ENCODE measurements around the gene OLIG1.

Gene OLIG1

DNA sequence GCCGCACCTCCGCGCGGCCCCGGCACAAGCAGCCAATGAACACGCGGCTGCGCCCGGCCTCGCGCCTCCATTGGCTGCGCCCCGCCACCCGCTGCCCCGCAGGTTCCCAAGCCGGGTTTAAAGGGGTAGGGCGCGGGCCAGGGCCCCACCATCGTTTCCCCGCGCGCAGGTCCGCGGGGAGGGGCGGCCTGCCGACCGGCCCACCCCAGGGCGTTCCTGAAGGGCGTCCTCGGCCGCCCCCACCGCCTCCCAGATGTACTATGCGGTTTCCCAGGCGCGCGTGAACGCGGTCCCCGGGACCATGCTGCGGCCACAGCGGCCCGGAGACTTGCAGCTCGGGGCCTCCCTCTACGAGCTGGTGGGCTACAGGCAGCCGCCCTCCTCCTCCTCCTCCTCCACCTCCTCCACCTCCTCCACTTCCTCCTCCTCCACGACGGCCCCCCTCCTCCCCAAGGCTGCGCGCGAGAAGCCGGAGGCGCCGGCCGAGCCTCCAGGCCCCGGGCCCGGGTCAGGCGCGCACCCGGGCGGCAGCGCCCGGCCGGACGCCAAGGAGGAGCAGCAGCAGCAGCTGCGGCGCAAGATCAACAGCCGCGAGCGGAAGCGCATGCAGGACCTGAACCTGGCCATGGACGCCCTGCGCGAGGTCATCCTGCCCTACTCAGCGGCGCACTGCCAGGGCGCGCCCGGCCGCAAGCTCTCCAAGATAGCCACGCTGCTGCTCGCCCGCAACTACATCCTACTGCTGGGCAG, at the start of gene OLIG1:
OLIG1 (plus strand) TSS at position 148 of the 750 bp plus-strand sequence; CDS start at position 254, 106 bp downstream.
- DNase-seq (ENCODE audit: low spot score): peak; percentile 19

- DNase-seq (ENCODE audit: low spot score): no peak
These were observed 49.3 kb upstream of the OLIG1 start for GRCh38 chr21:33020558-33021100.

DNA sequence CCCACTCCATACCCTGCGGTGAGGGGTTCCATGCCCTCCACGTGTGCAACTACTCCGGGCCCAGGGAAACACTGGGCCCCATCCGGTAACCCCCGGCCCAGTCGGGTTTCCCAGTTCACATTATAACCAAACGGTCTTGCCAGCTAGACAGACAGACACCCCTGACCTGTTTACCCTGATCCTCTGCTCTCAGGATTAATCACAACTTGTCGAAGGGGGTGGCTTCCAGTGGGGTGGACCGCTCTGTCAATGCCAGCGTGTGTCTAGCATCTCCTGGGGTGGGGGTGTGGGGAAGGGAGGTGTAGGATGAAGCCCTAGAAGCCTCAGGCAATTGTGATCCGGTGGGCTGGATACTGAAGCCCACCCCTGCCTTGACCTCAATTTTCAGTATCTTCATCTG, 48.8 kb upstream of the OLIG1 start:
- DNase-seq (ENCODE audit: low spot score): no peak

GRCh38 chr21:33021667-33022066, 48.3 kb upstream of the OLIG1 start:
- DNase-seq (ENCODE audit: low spot score): no peak

DNA sequence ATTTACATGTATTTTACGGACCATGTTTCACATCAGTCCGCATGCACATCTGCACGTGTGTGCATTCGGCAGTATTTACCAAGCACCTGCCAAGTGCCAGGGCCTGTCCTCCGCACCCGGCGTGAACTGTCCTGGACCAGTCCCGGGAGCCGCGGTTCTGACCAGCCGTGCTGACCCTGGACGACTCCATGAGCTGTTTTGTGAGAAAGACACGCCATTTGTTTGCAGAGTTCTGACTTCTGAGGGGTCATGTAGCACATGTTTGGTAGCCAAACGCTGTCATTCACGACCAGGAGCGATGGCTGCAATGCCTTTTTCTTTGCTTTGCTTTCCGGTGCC, 47.5 kb upstream of the OLIG1 start:
- DNase-seq (ENCODE audit: low spot score): no peak

- no peak for DNase-seq (ENCODE audit: low spot score)
These were observed 46.9 kb upstream of the OLIG1 start for GRCh38 chr21:33022828-33023573.

- no peak for DNase-seq (ENCODE audit: low spot score)
These were observed 46.3 kb upstream of the OLIG1 start for GRCh38 chr21:33023574-33024200.

GRCh38 chr21:33024201-33025103, 45.5 kb upstream of the OLIG1 start:
- DNase-seq (ENCODE audit: low spot score): no peak

- no peak for DNase-seq (ENCODE audit: low spot score)
These were observed 44.8 kb upstream of the OLIG1 start for GRCh38 chr21:33025106-33025488.

- no peak for DNase-seq (ENCODE audit: low spot score)
These were observed 44.2 kb upstream of the OLIG1 start, which contains the start of gene OLIG2 for GRCh38 chr21:33025489-33026442. Gene OLIG2, plus strand, starts transcription at chr21:33025935. Its CDS starts 928 bp downstream, at chr21:33026863.

GRCh38 chr21:33026443-33026858, 43.5 kb upstream of the OLIG1 start:
- DNase-seq (ENCODE audit: low spot score): no peak

- no peak for DNase-seq (ENCODE audit: low spot score)
These were observed 43.0 kb upstream of the OLIG1 start for GRCh38 chr21:33026878-33027400.

GRCh38 chr21:33027401-33028286, 42.3 kb upstream of the OLIG1 start:
- no peak for DNase-seq (ENCODE audit: low spot score)

- DNase-seq (ENCODE audit: low spot score): no peak
These were observed 41.7 kb upstream of the OLIG1 start for GRCh38 chr21:33028287-33028670.

DNA sequence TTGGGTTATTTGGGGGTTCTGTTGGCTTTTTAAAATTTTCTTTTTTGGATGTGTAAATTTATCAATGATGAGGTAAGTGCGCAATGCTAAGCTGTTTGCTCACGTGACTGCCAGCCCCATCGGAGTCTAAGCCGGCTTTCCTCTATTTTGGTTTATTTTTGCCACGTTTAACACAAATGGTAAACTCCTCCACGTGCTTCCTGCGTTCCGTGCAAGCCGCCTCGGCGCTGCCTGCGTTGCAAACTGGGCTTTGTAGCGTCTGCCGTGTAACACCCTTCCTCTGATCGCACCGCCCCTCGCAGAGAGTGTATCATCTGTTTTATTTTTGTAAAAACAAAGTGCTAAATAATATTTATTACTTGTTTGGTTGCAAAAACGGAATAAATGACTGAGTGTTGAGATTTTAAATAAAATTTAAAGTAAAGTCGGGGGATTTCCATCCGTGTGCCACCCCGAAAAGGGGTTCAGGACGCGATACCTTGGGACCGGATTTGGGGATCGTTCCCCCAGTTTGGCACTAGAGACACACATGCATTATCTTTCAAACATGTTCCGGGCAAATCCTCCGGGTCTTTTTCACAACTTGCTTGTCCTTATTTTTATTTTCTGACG, 41.1 kb upstream of the OLIG1 start:
- no peak for DNase-seq (ENCODE audit: low spot score)

DNA sequence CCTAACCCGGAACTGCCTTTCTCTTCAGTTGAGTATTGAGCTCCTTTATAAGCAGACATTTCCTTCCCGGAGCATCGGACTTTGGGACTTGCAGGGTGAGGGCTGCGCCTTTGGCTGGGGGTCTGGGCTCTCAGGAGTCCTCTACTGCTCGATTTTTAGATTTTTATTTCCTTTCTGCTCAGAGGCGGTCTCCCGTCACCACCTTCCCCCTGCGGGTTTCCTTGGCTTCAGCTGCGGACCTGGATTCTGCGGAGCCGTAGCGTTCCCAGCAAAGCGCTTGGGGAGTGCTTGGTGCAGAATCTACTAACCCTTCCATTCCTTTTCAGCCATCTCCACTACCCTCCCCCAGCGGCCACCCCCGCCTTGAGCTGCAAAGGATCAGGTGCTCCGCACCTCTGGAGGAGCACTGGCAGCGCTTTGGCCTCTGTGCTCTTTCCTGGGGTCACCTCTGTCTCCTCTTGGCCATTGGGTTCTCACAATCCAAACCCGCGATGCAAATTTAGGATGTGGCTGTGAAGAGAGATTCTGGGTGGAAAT, 40.5 kb upstream of the OLIG1 start:
- no peak for DNase-seq (ENCODE audit: low spot score)

DNA sequence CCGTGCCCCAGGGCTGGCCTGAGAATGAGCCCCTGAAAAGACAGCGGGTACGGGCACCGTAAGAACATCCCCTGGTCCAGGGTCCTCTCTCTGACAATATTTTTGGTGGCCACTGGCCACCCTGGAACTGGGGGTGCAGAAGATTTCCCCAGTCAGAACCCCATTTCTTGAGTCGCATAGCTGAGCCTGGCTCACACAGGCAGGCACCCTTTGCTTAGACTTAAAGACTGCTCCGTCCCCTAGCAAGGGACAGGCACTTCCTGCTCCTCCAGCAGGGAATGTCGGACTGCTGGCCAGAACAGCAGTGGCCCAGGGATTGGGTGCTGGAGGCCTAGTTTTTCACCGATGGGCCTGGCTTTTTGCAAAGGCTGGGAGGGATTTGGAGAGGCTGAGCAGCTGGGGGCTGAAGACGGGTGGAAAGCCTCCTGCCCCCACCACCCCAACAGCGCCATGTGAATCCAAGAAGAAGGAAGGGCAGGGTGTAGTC, 39.9 kb upstream of the OLIG1 start:
- no peak for DNase-seq (ENCODE audit: low spot score)

DNA sequence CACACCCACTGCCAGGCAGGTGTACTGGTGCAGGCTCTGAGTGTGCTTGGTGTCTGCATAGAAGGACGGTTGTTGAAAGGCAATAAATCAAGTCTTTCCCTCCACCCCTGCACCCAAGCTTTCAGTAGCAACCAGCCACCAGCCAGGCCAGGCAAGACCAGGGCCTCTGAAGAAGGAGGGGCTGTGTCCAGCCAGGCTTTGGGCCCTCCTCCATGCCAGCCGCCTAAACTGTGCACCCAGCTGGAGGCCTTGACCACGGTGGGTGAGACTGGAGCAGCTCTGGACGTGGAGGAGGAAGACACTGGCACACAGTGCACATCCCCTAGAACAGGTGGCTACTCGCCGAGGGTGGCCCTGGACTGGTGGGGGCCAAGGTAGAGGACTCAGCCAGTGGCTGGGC, 39.3 kb upstream of the OLIG1 start:
- no peak for DNase-seq (ENCODE audit: low spot score)

Measured in kidney capillary endothelial cell (primary cell).